ENCODE data around the gene LRTM2. TPM values are rescaled to one million over a fixed set of nuclear protein-coding genes. Genes with fewer than 3 reads are reported as not detected.

LRTM2 gene
- total RNA-seq, 1 experiment from 2014 or later: not detected

- TF ChIP-seq POLR2AphosphoS5 (IDR thresholded peaks at IDR 0.05; ENCODE audit: low read depth, low read length) (no peak), TCF7L2 (IDR thresholded peaks at IDR 0.05; ENCODE audit: low read depth, low read length) (no peak), CTCF (IDR thresholded peaks at IDR 0.05) (no peak), REST (IDR thresholded peaks at IDR 0.05; ENCODE audit: insufficient read depth in 1 of 2, low read depth in 2 of 2, low read length in 1 of 2) (no peak), SIN3A (IDR thresholded peaks at IDR 0.05; ENCODE audit: borderline replicate concordance, insufficient read depth, low read depth, low read length) (no peak)
- in situ Hi-C loops (cut with HindIII; ENCODE audit: low pct_unique_long_range_greater_than_20kb, low sequenced_read_pairs) (no loop called here), intact Hi-C loops (cut with micrococcal nuclease; ENCODE audit: unreplicated experiment) (no loop called here)
- BruUV-seq (replicated peaks): no TSS peak
- Histone ChIP-seq H3K4me3 (ENCODE audit: low read depth in 2 of 2, low read length in 2 of 2) (no peak overlapping the region), H3K27ac (ENCODE audit: low read length) (no peak overlapping the region), H3K9me3 (ENCODE audit: control insufficient read depth, insufficient read depth, low read depth, low read length) (no peaks in the 10 kb centered on the region), H3K36me3 (ENCODE audit: control insufficient read depth, insufficient read depth, low read length) (no peaks in the 10 kb centered on the region), H3K27me3 (ENCODE audit: control insufficient read depth, insufficient read depth, low read length) (no peaks in the 10 kb centered on the region; the same call in 1 of the 2 replicates), H3K4me1 (ENCODE audit: control insufficient read depth, insufficient read depth, low read length) (no peaks in the 10 kb centered on the region)
- CTCF ChIA-PET: no interaction called here
- no peak for ATAC-seq
- DNase-seq (ENCODE audit: low read depth, low spot score): no peak
- POLR2A ChIA-PET: no interaction called here
These were observed 6.7 kb downstream of the LRTM2 start for GRCh38 chr12:1826867-1827705.

- ChIA-PET POLR2A (no interaction called here), CTCF (interaction anchor here (0.7 kb wide), 1 partner anchor 112 kb away, joined by 4 read pairs; no protein-coding TSS in a partner anchor)
- intact Hi-C loops (cut with micrococcal nuclease; ENCODE audit: unreplicated experiment): no loop called here
- no peak for TF ChIP-seq CTCF (IDR thresholded peaks at IDR 0.05)
- TF ChIP-seq TCF7L2 (IDR thresholded peaks at IDR 0.05; ENCODE audit: low read depth, low read length): no peak
- TF ChIP-seq POLR2AphosphoS5 (IDR thresholded peaks at IDR 0.05; ENCODE audit: low read depth, low read length): no peak
- no peak for TF ChIP-seq REST (IDR thresholded peaks at IDR 0.05; ENCODE audit: insufficient read depth in 1 of 2, low read depth in 2 of 2, low read length in 1 of 2)
- TF ChIP-seq SIN3A (IDR thresholded peaks at IDR 0.05; ENCODE audit: borderline replicate concordance, insufficient read depth, low read depth, low read length): no peak
- DNase-seq (ENCODE audit: low read depth, low spot score) (no peak), ATAC-seq (no peak)
- H3K27ac ChIP-seq (ENCODE audit: low read length): no peak overlapping the region
- no peaks in the 10 kb centered on the region for H3K4me1 ChIP-seq (ENCODE audit: control insufficient read depth, insufficient read depth, low read length)
- no peak overlapping the region for H3K4me3 ChIP-seq (ENCODE audit: low read depth in 2 of 2, low read length in 2 of 2)
- no peaks in the 10 kb centered on the region for H3K36me3 ChIP-seq (ENCODE audit: control insufficient read depth, insufficient read depth, low read length)
- no peaks in the 10 kb centered on the region for H3K9me3 ChIP-seq (ENCODE audit: control insufficient read depth, insufficient read depth, low read depth, low read length)
- no TSS peak for BruUV-seq (replicated peaks)
- H3K27me3 ChIP-seq (ENCODE audit: control insufficient read depth, insufficient read depth, low read length): no peaks in the 10 kb centered on the region
- in situ Hi-C loops (cut with HindIII; ENCODE audit: low pct_unique_long_range_greater_than_20kb, low sequenced_read_pairs): no loop called here
These were observed 7.8 kb downstream of the LRTM2 start for GRCh38 chr12:1827826-1828805.
